K562 (cell line): ENCODE measurements around the gene CCDC34. TPM values are rescaled to one million over a fixed set of nuclear protein-coding genes. Genes with fewer than 3 reads are reported as not detected.

Experiments used
- CBX1 ChIP-seq: sonication (generic); IDR thresholded peaks from 2 replicates; pipeline ENCODE4 v1.6.1; 2016; ENCODE audit warnings: antibody characterized with exemption, low read depth, mild to moderate bottlenecking
- NRF1 ChIP-seq, 2 experiments: fragments of 450-650 bp; IDR thresholded peaks in 1 of 2; conservative IDR thresholded peaks in 1 of 2; 2 replicates each; pipeline ENCODE4 v1.6.1; 2014; ENCODE audit warnings: mild to moderate bottlenecking in 2 of 2
- PHF21A ChIP-seq: fragments of 450-650 bp; IDR thresholded peaks from 2 replicates; pipeline ENCODE4 v1.6.1; 2017; ENCODE audit warnings: low read depth, borderline replicate concordance
- SMAD1 ChIP-seq: fragments of 150-350 bp; IDR thresholded peaks from 2 replicates; pipeline ENCODE4 v1.6.1; 2014; ENCODE audit warnings: low read length, low read depth; ENCODE audit not compliant: partially characterized antibody
- ZKSCAN1 ChIP-seq: fragments of 150-350 bp; IDR thresholded peaks from 2 replicates; pipeline ENCODE4 v1.6.1; 2016; ENCODE audit warnings: low read depth, low read length
- ZNF668 ChIP-seq: fragments of 250-450 bp; sonication (Bioruptor Pico); IDR thresholded peaks from 2 replicates; pipeline ENCODE4 v1.8.0; 2022; ENCODE audit warnings: mild to moderate bottlenecking, inconsistent platforms
- ZNF830 ChIP-seq: fragments of 250-450 bp; sonication (Bioruptor Pico); IDR thresholded peaks from 2 replicates; pipeline ENCODE4 v1.5.0; 2021; ENCODE audit warnings: mild to moderate bottlenecking
- ZSCAN32 ChIP-seq: fragments of 450-650 bp; formaldehyde crosslinking; IDR thresholded peaks from 2 replicates; pipeline ENCODE4 v1.4.0; 2020; ENCODE audit warnings: mild to moderate bottlenecking, moderate library complexity
- polyA plus RNA-seq, 8 experiments: library from polyadenylated mRNA; depleted of rRNA in 4 of 8; stranded (reverse) in 5 of 8; unstranded in 3 of 8; fragments of >200 nt; fragmentation: Nextera tagmentation in 2 of 8; fragmentation: Illumina TruSeq in 1 of 8; extraction: Ambion mirVana in 2 of 8; extraction: Trizol in 1 of 8; gene quantifications; 2 replicates each; pipeline versions ENCODE4 v1.2.1 to v1.2.3, GENCODE V29; 2011 to 2014; ENCODE audit warnings: inconsistent platforms in 1 of 8, missing spikeins in 1 of 8
- total RNA-seq, 7 experiments: library from RNA; depleted of rRNA in 6 of 7; stranded (reverse); fragments of >200 nt in 6 of 7; fragmentation: Illumina TruSeq in 2 of 7; extraction: Trizol in 2 of 7; gene quantifications; 2 replicates each; pipeline versions ENCODE4 v1.2.1 to v1.2.3, GENCODE V29; 2011 to 2021; ENCODE audit warnings: low replicate concordance in 1 of 7
- TF ChIP-seq, protein P1 (sequence below), 2 experiments: fragments of 450-650 bp; formaldehyde crosslinking in 1 of 2; IDR thresholded peaks; 2 replicates each; pipeline versions ENCODE4 v1.4.0 to v1.6.1; 2014 to 2020; ENCODE audit warnings: mild to moderate bottlenecking in 2 of 2, borderline replicate concordance in 1 of 2, low read depth in 1 of 2
- TF ChIP-seq, protein P2 (sequence below): fragments of 150-350 bp; IDR thresholded peaks from 2 replicates; pipeline ENCODE4 v1.6.1; 2014; ENCODE audit warnings: low read depth, mild to moderate bottlenecking, low read length, borderline replicate concordance
- TF ChIP-seq, protein P3 (sequence below): fragments of 450-650 bp; formaldehyde crosslinking; IDR thresholded peaks from 2 replicates; pipeline ENCODE4 v1.4.0; 2020; ENCODE audit warnings: mild to moderate bottlenecking, moderate library complexity
- TF ChIP-seq, protein P4 (sequence below): fragments of 200-400 bp; formaldehyde crosslinking; IDR thresholded peaks from 2 replicates; pipeline ENCODE4 v1.6.1; 2017; ENCODE audit warnings: mild to moderate bottlenecking, low read depth, low read length, moderate library complexity

CCDC34 gene
- total and polyA plus RNA-seq, 9 of the 15 experiments (the other 6 are each of a cell fraction or from before 2014, with no cell fraction given): 6.2 to 42.0 (median 15.7) TPM

DNA sequence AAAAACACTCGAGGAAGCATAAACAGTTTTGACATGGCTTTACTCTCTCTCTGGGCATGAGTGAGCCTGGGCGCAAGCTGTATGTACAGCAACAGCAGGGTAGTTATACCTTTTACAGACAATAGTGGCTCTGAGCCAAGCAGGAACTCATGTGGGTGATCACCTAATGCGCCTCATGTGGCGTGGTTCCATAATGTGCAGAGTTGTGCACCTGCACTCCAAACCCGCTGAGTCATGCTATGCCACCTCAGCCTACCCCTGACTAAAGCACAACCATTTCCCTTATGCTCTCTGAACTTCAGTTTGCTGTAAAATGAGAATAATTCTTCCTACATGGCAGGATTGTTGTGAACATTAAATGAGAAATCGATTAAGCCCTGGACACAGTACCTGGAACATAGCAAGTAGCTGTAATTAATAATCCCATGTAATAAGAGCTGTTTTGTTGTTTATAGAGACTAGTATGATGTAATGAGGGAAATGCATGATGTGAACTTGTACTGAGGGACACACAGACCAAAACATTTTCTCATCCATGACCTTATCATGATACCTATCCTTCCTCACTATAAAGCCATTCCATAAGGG, 71.6 kb downstream of the CCDC34 start (continued):
- TF ChIP-seq, protein P1, sequence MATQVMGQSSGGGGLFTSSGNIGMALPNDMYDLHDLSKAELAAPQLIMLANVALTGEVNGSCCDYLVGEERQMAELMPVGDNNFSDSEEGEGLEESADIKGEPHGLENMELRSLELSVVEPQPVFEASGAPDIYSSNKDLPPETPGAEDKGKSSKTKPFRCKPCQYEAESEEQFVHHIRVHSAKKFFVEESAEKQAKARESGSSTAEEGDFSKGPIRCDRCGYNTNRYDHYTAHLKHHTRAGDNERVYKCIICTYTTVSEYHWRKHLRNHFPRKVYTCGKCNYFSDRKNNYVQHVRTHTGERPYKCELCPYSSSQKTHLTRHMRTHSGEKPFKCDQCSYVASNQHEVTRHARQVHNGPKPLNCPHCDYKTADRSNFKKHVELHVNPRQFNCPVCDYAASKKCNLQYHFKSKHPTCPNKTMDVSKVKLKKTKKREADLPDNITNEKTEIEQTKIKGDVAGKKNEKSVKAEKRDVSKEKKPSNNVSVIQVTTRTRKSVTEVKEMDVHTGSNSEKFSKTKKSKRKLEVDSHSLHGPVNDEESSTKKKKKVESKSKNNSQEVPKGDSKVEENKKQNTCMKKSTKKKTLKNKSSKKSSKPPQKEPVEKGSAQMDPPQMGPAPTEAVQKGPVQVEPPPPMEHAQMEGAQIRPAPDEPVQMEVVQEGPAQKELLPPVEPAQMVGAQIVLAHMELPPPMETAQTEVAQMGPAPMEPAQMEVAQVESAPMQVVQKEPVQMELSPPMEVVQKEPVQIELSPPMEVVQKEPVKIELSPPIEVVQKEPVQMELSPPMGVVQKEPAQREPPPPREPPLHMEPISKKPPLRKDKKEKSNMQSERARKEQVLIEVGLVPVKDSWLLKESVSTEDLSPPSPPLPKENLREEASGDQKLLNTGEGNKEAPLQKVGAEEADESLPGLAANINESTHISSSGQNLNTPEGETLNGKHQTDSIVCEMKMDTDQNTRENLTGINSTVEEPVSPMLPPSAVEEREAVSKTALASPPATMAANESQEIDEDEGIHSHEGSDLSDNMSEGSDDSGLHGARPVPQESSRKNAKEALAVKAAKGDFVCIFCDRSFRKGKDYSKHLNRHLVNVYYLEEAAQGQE (IDR thresholded peaks at IDR 0.05; ENCODE audit: borderline replicate concordance): no peak
- TF ChIP-seq, protein P1 (CRISPR knock-in tag; IDR thresholded peaks at IDR 0.05; ENCODE audit: low read depth): no peak
- TF ChIP-seq, protein P2, sequence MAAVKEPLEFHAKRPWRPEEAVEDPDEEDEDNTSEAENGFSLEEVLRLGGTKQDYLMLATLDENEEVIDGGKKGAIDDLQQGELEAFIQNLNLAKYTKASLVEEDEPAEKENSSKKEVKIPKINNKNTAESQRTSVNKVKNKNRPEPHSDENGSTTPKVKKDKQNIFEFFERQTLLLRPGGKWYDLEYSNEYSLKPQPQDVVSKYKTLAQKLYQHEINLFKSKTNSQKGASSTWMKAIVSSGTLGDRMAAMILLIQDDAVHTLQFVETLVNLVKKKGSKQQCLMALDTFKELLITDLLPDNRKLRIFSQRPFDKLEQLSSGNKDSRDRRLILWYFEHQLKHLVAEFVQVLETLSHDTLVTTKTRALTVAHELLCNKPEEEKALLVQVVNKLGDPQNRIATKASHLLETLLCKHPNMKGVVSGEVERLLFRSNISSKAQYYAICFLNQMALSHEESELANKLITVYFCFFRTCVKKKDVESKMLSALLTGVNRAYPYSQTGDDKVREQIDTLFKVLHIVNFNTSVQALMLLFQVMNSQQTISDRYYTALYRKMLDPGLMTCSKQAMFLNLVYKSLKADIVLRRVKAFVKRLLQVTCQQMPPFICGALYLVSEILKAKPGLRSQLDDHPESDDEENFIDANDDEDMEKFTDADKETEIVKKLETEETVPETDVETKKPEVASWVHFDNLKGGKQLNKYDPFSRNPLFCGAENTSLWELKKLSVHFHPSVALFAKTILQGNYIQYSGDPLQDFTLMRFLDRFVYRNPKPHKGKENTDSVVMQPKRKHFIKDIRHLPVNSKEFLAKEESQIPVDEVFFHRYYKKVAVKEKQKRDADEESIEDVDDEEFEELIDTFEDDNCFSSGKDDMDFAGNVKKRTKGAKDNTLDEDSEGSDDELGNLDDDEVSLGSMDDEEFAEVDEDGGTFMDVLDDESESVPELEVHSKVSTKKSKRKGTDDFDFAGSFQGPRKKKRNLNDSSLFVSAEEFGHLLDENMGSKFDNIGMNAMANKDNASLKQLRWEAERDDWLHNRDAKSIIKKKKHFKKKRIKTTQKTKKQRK: peak; percentile 75
- TF ChIP-seq SMAD1 (no peak), ZNF668 (CRISPR knock-in tag) (no peak), PHF21A (no peak), ZKSCAN1 (no peak), NRF1 (conservative IDR thresholded peaks at IDR 0.05 in 1 of 2, IDR thresholded peaks at IDR 0.05 in 1 of 2) (no peak), ZNF830 (no peak), CBX1 (peak; percentile 64; the same call in 1 of the 2 replicates), ZSCAN32 (no peak)
- TF ChIP-seq, protein P3, sequence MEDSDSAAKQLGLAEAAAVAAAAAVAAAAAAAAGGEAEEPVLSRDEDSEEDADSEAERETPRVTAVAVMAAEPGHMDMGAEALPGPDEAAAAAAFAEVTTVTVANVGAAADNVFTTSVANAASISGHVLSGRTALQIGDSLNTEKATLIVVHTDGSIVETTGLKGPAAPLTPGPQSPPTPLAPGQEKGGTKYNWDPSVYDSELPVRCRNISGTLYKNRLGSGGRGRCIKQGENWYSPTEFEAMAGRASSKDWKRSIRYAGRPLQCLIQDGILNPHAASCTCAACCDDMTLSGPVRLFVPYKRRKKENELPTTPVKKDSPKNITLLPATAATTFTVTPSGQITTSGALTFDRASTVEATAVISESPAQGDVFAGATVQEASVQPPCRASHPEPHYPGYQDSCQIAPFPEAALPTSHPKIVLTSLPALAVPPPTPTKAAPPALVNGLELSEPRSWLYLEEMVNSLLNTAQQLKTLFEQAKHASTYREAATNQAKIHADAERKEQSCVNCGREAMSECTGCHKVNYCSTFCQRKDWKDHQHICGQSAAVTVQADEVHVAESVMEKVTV: no peak
- TF ChIP-seq, protein P4, sequence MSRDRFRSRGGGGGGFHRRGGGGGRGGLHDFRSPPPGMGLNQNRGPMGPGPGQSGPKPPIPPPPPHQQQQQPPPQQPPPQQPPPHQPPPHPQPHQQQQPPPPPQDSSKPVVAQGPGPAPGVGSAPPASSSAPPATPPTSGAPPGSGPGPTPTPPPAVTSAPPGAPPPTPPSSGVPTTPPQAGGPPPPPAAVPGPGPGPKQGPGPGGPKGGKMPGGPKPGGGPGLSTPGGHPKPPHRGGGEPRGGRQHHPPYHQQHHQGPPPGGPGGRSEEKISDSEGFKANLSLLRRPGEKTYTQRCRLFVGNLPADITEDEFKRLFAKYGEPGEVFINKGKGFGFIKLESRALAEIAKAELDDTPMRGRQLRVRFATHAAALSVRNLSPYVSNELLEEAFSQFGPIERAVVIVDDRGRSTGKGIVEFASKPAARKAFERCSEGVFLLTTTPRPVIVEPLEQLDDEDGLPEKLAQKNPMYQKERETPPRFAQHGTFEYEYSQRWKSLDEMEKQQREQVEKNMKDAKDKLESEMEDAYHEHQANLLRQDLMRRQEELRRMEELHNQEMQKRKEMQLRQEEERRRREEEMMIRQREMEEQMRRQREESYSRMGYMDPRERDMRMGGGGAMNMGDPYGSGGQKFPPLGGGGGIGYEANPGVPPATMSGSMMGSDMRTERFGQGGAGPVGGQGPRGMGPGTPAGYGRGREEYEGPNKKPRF: no peak
